ENCODE data around the gene PLEKHG3.
"Not testable (repeated sequence)": the region's sequence is repeated elsewhere in the genome, so short reads cannot be mapped to it uniquely, and the experiment has no call there.

PLEKHG3 gene

DNA sequence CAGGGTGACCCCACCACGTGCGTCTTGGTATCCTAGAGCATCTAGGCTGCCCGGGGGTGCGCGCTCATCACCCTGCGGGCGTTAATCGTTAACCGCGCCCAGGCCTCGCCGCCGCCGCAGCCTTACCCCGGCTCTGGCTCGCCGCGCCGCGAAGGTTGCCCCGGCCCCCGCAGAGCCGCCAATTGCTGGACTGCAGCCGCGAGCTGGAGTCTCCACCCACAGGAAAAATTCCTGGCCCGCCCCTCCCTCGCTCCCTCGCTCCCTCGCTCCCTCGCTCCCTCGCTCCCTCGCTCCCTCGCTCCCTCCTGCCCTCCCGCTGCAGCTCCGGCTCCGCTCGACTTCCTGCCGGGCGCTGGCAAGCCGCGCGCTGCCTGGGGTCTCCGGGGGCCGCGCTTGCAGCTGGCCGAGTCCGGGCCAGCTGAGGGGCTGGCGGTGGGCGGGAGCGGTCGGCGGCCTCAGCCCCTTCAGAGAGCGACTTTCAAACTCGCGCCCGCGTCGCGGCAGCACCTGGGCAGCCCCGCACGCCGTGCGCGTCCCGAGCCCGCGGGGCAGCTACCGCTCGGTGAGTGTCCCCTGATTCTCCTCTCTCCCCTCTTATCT is at the start of gene PLEKHG3:
PLEKHG3 (plus strand) TSS at position 282 of the 600 bp plus-strand sequence. CDS start 23,208 bp downstream, outside the sequence.
- DNase-seq (ENCODE audit: low read depth, low spot score), result no peak

DNA sequence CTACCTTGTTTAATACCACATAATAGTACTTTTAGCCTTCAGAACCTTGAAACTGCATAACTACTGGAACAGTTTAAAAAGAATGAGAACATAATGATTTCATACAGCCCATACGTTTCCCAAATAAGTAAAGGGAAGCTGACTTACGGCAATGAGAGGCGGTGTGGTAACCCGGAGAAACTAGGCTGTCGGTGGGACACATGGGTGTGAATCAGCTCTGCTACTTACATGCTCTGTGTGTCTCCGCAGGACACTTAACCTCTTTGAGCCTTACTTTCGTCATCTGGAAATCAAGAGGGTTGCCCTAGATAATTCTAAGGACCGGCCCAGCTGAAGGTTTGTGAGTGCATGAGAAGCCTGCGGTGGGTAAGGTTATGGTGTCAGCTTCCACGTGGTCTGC is 49.3 kb upstream of the PLEKHG3 start:
- no peak for DNase-seq (ENCODE audit: low read depth, low spot score)

DNA sequence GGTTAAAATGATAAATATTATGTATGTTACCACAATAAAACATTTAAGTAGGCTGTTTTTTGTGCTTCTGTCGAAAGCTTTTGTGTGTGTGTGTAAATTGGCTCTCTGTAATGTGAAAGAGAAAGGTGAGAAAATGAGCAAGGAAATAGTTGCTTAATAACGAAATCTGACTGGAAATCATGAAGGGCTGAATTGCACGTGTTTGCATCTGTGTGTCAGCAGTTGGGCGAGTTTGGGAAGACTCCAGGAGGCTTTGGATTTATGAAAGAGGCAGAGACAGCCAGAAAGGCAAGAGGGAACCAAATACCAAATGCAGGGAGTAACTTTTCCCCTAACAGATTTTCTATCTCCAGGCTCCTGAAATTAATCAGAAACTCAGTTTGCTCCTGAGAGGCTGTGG is 47.2 kb upstream of the PLEKHG3 start:
- no peak for DNase-seq (ENCODE audit: low read depth, low spot score)

DNA sequence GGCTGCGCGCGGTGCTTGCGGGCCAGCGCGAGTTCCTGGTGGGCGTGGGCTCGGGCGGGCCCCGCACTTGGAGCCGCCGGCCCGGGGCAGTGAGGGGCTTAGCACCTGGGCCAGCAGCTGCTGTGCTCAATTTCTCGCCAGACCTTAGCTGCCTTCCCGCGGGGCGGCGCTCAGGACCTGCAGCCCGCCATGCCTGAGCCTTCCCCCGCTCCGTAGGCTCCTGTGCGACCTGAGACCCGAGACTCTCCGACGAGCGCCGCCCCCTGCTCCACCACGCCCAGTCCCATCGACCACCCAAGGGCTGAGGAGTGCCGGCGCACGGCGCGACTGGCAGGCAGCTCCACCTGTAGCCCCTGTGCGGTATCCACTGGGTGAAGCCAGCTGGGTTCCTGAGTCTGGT is 46.0 kb upstream of the PLEKHG3 start:
- DNase-seq (ENCODE audit: low read depth, low spot score), result no peak

DNA sequence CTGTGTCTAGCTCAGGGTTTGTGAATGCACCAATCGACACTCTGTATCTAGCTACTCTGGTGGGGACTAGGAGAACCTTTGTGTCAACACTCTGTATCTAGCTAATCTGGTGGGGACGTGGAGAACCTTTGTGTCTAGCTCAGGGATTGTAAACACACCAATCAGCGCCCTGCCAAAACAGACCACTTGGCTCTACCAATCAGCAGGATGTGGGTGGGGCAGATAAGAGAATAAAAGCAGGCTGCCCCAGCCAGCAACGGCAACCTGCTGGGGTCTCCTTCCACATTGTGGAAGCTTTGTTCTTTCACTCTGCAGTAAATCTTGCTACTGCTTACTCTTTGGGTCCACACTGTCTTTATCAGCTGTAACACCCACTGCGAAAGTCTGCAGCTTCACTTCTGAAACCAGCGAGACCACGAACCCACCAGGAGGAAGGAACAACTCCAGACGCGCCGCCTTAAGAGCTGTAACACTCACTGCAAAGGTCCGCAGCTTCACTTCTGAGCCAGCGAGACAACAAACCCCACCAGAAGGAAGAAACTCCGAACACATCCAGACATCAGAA is 45.4 kb upstream of the PLEKHG3 start:
- not testable (repeated sequence) for DNase-seq (ENCODE audit: low read depth, low spot score)

DNA sequence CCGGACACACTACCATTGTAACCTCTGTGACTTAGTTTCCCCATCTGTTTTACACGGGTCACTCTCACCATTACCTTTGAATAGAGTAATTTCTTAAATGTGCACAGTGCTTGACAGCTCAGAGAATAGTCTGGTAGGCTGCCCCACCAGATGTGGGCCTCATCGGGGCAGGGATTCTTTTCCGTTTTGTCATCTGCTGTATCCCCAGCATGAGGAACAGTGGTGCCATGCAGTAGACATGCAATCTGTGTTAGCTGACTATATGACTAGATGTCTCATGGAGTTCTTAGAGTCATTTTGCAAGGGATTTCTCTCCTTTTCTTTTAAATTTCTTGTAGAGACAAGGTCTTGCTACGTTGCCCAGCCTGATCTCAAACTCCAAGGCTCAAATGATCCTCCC is 44.9 kb upstream of the PLEKHG3 start:
- DNase-seq (ENCODE audit: low read depth, low spot score), result no peak

DNA sequence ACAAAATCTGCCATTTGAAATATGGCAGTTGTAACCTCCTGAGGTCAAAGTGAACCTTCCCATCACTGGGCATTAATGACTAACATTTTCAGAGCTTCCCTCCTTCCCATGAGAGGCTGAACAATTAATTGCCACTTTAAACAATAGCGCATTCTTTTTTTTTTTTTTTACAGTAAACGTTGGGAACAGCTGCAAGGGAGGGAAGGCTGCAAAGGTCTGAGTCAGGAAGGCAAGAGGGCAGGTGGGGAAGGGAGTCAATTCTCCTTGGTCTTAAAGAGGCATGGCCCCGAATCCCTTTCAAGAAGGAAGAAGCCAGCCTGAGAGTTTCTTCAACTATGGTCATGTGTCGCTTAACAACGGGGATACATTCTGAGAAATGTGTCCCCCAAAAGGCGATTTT is 41.0 kb upstream of the PLEKHG3 start:
- DNase-seq (ENCODE audit: low read depth, low spot score), result no peak

DNA sequence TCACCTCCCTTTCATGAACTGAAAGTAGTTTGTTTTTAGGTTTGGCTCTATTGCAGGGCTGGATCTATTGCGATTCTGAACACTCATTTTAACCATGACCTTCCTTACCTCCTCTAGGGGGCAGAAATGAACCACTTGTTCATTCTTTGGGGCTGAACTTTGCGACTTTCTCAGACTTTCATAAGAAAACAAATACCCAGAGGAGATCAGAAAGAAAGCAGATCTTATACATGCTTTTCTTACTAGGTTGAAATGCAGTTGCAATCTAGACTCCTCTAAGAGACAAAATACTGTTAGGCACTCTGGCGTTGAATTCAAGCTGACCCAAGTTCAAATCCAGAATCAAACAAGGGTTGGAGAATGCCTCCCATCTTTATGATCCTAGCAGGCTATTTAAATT is 32.6 kb upstream of the PLEKHG3 start:
- DNase-seq (ENCODE audit: low read depth, low spot score), result no peak

DNA sequence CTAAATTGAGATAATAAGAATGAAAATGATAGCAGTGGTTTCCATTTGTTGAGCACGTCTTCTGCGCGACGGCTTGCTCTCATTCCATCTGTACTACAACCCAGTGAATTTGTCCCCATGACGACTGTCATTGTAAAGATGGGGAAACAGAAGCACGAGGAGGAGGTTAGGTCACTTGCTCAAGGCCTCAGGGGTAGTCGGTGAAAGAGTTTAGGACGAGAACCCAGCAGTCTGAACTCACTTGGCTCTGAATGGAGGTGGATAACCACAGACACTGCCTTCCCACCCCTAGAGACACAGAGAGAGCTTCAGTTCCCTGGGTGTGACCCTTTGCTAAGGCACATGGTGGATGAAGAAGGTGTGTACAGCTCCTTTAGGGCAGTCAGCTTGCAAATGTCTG is 30.9 kb upstream of the PLEKHG3 start:
- no peak for DNase-seq (ENCODE audit: low read depth, low spot score)

DNA sequence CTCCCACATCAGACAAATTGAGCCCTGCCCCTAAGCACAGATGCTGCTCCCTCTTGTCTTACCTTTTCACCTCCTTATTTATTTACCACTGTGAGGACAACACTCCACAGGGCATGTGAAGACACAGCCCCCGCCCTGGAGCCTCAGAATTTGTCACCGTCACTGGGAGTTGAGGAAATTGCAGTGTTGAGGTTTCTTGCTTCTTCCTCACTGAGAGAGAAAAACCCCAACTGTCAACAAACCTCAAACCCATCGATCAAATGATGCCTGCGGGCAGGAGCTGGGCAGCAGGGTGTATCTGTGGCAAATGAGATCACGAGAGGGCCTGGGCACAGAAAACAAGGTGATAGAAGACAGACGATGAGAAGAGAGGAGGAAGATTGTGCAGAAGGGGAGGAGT is 30.5 kb upstream of the PLEKHG3 start:
- no peak for DNase-seq (ENCODE audit: low read depth, low spot score)

DNA sequence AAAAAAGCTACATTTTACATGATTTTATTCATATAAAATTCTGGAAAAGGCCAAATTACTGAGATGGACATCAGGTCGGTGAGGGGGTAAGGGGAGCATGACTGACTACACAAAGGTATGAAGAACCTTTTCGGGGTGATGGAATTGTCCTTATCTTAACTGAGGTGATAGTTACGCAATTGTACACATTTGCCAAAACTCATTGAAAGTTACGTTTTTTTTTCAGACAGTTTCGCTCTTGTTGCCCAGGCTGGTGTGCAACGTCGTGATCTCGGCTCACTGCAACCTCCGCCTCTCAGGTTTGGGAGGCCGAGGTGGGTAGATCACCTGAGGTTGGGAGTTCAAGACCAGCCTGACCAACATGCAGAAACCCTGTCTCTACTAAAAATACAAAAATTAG is 29.4 kb upstream of the PLEKHG3 start:
- no peak for DNase-seq (ENCODE audit: low read depth, low spot score)

DNA sequence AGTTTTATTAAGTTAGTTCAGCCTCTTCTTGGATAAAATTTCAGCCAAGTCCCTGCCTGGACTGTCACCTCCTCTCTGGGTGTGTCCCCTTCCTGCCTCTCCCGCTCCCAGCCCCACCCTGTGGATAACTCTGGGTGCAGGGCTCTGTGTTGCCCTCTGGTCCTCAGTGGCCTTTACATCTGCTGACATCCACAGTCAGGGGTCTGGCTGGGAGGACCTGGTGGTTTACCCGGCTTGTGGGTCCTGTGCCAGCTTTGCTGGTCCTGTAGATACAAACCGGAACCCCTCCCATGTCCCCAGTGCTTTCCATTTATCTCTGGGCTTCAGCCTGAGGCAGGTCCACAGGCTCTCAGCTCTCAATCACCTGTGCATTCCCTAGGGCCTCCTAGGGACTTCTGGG is 28.9 kb upstream of the PLEKHG3 start:
- DNase-seq (ENCODE audit: low read depth, low spot score), result no peak

DNA sequence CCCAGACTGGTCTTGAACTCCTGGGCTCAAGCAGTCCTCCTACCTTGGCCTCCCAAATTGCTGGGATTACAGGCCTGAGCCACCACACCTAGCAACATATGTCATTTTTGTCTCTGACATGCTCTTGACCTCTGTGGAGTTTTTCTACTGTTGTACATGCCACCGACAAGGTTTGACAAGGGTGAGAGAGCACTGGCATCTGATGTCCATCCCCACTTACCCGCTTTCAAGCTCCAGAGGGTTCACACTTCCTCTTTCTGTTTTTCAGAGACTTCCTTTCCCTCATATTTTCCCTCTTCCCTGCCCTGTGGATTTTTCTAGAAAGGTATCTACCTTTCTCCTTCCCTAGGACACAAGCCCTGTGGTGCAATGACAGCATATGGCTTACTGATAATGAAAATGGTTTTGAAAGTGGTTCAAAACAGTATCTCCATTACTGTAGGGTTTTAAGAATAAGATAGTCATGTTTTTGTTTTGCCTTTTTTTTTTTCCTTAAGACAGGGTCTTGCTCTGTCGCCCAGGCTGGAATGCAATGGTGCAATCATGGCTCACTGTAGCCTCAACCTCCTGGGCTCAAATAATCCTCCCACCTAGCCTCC is 27.7 kb upstream of the PLEKHG3 start:
- no peak for DNase-seq (ENCODE audit: low read depth, low spot score)

DNA sequence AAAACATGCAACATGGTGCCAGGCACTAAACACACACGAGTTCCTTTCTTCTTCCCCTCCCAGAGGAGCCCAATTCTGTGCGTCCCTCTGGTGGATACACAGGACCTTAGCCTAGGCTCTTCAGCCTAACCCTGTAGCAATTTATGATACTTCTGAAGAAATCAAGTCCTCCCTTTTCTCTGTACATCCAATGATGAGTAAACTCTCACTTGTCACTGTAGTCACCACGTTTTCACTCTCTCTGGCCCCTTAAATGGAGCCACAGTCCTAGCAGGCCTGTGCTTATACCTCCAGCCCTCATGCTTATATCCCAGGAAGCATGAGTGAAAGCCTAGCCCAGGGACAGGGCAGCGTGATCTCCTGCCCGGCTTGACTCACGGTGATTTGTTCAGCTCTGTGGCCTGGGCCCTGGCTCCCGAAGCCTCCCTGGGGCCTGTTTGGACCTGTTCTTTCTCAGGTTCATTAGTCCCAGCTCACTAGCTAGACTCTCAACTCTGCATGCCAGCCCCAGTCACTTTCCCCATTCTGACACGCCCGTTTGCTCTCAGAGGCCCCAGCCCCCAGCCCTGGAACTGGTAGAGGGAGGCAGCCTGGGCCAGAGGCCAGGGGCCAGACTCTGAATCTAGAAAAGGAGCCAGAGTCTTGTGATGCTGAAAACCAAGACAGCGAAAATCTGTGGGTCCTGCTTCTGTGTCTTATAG is 24.1 kb upstream of the PLEKHG3 start:
- no peak for DNase-seq (ENCODE audit: low read depth, low spot score)

DNA sequence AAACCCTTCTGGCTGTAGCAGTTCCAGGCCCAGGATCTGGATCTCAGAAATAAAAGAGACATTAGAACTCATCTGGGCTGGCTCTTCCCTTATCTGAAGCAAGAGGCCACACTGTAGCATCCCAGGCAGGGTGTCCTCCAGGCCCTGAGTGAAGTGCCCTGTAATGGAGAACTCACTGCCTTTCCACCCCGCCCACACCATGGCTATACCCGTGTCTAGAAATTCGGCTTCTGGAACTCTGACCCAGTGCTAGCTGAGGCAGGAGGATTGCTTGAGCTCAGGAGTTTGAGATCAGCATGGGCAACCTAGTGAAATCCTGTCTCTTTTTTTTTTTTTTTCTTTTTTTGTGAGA is 23.5 kb upstream of the PLEKHG3 start:
- DNase-seq (ENCODE audit: low read depth, low spot score), result no peak

DNA sequence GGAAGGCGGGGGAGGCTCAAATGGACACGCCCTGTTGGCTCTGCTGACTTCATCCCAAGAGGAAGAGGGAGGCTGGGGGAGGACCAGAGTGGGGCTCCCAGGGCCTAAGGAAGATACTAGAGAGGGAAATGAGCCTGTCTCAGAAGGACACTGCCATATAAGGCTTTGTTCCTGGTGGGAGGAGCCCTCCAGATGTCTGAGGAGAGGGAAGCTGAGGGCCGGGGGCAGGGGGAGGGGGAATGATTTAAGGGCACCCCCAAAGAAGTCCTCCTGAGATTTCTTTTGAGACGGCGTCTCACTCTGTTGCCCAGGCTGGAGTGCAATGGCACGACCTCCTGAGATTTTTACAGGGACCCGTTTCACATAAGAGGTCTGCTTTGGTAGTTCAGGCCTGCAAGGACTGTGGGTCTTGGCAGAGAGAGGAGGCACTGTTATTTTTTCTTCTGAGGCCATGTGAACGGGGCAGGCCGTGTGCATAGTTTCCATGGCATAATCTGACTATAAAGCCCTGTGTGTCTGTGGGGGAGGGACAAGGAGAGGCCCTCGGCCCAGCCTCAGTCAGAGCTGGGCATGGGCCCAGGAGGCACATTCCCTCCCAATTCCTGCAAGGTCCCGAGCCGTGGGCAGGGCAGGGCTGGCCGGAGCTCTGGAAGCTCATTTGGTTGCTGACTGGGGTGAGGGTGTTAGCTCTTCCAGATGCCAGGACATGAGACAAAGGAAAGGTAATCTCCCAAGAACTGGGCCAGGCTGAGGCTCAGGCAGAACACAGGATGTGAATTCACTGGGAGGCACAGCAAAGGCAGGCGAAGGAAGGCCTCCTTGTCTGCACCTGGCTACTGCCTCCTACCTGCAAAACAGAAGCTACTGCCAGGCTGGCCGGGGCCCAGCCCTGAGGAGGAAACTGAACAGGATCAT is 22.2 kb upstream of the PLEKHG3 start:
- no peak for DNase-seq (ENCODE audit: low read depth, low spot score)

DNA sequence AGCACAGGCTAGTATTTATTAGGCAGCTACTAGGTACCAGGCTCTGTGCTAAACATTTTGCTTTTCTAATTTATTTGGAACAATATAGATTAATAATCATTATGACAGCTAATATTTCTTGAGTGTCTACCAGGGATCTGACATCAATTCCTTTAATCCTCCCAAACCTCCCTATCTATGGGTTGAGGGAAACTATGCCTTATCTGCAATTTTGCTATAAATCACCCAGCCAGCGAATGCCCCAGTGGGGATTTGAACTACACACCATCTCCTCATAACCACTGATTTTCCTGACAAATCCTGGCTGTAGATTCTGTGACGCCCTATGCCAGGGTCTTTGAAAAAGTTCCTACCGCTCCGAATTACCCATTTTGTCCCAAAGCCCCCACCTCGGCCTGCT is 21.4 kb upstream of the PLEKHG3 start:
- DNase-seq (ENCODE audit: low read depth, low spot score), result no peak

DNA sequence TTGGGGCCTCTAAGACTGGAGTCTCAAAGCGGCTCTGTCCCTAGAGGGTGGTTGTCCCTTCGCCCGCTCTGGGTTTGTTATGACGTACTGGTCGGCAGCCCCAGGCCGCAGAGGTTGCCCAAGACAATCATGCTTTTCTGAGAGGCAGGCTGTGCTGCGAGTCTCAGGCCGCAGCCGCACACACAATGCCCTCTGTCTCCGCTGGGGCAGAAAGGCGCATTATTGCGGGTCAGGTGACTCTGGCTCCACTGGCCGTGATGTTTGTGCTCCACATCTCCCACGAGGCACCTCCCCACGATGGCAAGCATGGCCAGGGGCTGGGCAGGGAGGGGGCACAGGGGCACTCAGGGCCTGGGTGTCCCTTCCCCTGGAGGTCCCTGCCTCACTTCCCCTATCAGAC is 21.0 kb upstream of the PLEKHG3 start:
- DNase-seq (ENCODE audit: low read depth, low spot score), result no peak

DNA sequence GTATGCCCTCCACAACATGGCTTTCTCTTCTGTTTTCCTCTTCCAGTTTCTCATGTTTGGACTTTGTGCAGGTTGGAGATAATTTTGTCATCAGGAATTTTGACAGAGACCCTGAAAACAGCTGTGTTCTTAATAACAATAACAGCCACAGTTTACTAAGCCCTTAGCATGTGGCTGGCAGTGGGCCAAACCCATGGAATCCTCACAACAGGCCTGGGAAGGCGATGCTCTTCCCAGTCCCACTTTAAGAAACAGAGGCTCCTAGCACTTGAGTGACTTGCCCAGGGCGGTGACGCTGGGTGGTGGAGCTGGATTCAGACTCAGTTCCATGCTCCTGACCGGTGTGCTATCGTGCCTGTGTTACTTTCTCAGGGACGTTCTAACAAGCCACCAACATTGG is 20.1 kb upstream of the PLEKHG3 start:
- no peak for DNase-seq (ENCODE audit: low read depth, low spot score)

DNA sequence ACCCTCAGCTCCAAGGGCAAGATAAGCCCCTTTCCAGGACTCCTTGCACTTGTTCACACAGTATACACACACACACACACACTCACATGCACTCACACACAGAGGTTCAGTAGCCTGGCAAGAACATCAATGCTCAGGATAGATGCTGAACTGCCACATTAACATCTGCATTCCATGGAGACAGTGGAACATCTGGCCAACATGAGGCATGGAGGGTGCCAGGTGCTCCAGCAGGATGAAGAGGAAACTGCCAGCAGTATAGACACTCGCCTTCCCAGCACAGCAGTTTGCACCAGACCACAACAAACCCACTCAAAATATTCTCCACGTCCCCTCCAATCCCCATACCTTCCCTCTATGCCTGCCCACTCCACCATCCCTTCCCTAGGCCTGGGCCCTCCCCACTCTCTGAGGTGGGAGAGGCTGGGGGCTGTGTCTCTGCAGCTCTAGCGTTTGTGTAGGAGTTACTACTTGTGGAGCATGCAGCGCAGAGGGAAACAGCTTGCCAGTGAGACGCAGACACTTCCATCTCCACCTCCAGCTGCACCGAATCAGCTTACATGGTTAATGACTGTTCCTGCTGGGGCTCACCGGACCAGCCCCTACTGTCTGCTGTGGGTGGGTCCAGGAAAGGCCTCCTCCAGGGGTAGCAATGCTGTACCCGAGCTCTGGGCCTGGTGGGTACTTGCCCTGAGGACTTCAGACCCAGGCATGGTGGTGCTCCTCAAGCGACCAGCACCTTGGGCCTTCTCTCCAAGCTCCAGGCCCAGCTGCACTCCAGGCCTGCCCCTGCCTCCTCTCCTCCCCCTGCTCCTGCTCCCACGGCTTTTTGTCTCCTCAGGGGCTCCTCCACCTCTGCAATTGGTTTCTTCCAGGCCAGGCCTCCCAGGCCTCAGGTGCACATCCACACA is 18.6 kb upstream of the PLEKHG3 start:
- DNase-seq (ENCODE audit: low read depth, low spot score), result no peak

DNA sequence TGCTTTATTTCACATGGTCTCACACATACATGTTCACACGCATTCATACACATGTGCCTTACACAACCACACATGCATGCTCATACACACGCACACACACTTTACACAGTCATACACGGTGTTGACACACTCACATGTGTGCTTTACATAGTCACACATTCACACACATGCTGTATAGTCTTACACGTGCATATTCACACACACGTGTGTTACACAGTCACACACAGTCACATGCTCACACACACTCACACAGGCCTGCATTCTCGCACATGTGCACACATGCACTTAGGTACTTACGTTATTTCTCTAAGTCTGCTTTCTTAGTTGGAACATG is 18.0 kb upstream of the PLEKHG3 start:
- no peak for DNase-seq (ENCODE audit: low read depth, low spot score)
